ENCODE data around the gene ARPP21.

Gene ARPP21

DNA sequence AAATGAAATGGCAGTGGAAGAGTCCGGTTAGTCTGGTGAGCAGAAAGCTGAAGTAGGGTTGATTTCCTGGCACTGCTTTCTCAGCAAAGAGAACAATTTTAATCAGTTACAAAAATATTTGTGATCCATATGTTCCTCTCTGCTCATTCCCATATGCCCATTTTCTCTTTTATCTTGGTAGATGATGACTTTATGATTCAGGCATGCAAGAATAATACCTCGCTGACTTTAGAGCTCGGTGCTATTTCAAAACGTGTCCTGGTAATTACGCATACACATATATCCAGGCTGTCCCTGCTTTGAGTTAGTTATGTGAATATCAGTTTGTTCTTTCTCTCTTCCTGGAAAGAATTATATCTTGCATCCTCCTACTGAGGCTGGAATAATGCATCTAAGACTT is 38.5 kb downstream of the ARPP21 start:
- no peak for DNase-seq

GRCh38 chr3:35678643-35679161 is 39.4 kb downstream of the ARPP21 start:
- DNase-seq, result no peak

- no peak for DNase-seq
Measured at GRCh38 chr3:35679409-35680080, 40.2 kb downstream of the ARPP21 start.

- DNase-seq, result no peak
Measured at GRCh38 chr3:35680866-35681650, 41.7 kb downstream of the ARPP21 start.

DNA sequence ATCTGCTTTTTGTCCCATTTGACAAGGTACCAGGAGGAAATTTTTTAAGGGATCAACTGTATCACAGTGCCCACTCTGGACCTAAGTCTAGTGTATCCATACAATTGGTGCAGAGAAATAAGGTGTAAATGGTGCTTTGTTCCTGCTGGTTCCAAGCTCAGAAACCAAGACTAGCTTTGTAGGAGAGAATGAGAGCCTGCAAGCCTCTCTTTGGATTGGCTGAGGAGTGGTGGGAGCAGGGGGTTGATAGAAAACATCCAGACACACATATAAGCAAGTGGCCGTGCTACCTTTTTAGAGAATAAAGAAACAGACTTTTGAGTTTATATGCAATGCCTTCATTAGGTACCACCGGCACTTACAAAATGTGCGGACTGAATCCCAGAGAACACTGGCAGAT is 45.8 kb downstream of the ARPP21 start:
- no peak for DNase-seq

- DNase-seq, result no peak
Measured at GRCh38 chr3:35688826-35689225, 49.5 kb downstream of the ARPP21 start.

DNA sequence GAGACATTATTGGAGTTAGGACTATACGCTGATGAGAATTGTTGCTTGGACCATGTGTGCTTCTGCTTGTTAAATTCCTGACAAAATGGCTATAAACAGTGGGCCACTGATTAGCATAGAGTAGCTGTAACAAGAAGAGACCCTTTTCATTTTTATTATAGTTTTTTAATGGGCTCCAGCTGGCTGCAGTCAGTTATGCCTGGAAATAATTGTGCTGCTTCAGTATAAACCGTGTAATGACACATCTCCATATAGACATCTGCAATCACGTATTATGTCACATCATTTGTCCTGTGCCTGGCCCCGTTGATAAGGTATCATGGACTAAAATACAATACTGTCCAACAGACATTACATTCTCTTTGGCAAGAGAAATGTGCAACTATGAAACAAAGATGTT is 50.9 kb downstream of the ARPP21 start:
- no peak for DNase-seq

GRCh38 chr3:35705904-35706303 is 66.6 kb downstream of the ARPP21 start:
- no peak for DNase-seq

- no peak for DNase-seq
Measured at GRCh38 chr3:35707904-35708303, 68.6 kb downstream of the ARPP21 start.

- DNase-seq, result no peak
Measured at GRCh38 chr3:35708394-35709271, 69.3 kb downstream of the ARPP21 start.

GRCh38 chr3:35709691-35710090 is 70.4 kb downstream of the ARPP21 start:
- no peak for DNase-seq

DNA sequence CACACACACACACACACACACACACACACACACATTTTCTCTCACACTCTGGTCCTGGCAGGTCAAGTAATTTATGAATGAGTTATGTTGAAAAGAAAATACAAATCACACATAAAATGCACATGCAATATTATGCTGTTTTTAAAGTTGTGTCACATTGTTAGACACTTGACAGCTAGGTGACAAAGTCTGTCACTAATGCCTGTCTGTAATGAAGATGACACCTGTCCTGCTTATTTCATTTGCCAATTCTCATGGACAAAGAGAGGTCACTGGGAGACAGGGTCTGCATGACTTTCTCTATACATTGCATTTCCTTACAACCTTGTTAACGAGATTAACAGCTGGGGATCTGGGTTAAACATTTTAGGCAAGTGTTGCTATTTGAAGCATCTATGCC is 71.2 kb downstream of the ARPP21 start:
- DNase-seq, result no peak

- no peak for DNase-seq
Measured at GRCh38 chr3:35718921-35719320, 79.6 kb downstream of the ARPP21 start.

- no peak for DNase-seq
Measured at GRCh38 chr3:35721628-35722027, 82.3 kb downstream of the ARPP21 start.

- no peak for DNase-seq
Measured at GRCh38 chr3:35722902-35723301, 83.6 kb downstream of the ARPP21 start.

- no peak for DNase-seq
Measured at GRCh38 chr3:35723480-35724097, 84.3 kb downstream of the ARPP21 start.

DNA sequence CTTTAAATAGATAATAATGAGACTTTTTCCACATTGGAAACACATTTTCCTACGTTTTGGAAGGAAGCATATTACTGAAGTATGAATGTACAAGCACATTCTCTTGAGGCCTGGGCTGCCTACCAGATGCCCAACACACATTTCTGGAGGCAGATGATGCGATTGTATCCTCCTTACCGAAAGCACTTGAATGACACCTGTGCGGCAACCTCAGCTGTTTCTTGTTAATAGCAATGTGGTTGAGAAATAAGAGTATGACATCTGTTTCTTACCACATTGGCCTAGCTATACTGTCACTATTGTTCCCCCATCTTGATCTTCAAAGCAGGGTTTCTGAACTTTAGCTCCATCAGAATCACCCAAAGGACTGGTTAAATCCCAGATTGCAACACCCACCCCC is 84.8 kb downstream of the ARPP21 start:
- no peak for DNase-seq

- no peak for DNase-seq
Measured at GRCh38 chr3:35727179-35727578, 87.9 kb downstream of the ARPP21 start.

GRCh38 chr3:35733341-35733740 is 94.0 kb downstream of the ARPP21 start:
- DNase-seq, result no peak

GRCh38 chr3:35733864-35734263 is 94.5 kb downstream of the ARPP21 start:
- no peak for DNase-seq

DNA sequence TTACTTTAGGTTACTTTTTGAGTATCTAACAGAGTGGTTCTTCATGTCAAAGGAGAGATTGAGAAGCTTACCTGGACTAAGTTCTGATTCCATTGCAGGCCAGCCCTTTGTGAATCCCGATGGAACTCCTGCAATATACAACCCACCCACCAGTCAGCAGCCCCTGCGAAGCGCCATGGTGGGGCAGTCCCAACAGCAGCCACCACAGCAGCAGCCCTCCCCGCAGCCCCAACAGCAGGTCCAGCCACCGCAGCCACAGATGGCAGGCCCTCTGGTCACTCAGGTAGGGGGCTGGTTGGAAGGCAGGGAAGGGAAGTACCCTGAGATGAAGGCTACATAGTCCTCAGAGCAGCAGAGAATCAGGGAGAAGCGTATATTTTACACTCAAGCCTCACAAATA is 97.8 kb downstream of the ARPP21 start:
- no peak for DNase-seq

- no peak for DNase-seq
Measured at GRCh38 chr3:35737527-35737926, 98.2 kb downstream of the ARPP21 start.

All from activated CD4-positive, alpha-beta T cell treated with anti-CD3 and anti-CD28 coated beads, Interleukin-10, Interleukin-2, amounts not matched to agents 100 ng/mL and 50 ng/mL, durations not matched to agents 16 hours and 8 hours (primary cell).